ENCODE data around the gene ZNF469.

GRCh38 chr16:88376835-88377726, 5.7 kb upstream of the ZNF469 start:
- TF ChIP-seq KIAA2018 (CRISPR knock-in tag; IDR thresholded peaks at IDR 0.05; ENCODE audit: borderline replicate concordance) (no peak), ZBTB42 (CRISPR knock-in tag; IDR thresholded peaks at IDR 0.05) (no peak), HCFC1 (IDR thresholded peaks at IDR 0.05; ENCODE audit: low read depth, low read length) (no peak), AHDC1 (CRISPR knock-in tag; IDR thresholded peaks at IDR 0.05; ENCODE audit: borderline replicate concordance) (no peak), CTCF (CRISPR knock-in tag; IDR thresholded peaks at IDR 0.05) (no peak), MAX (IDR thresholded peaks at IDR 0.05) (no peak), SP1 (IDR thresholded peaks at IDR 0.05) (no peak), SP1 (CRISPR knock-in tag; IDR thresholded peaks at IDR 0.05) (no peak), POLR2AphosphoS5 (IDR thresholded peaks at IDR 0.05; ENCODE audit: low read depth, low read length) (no peak), ZBTB10 (CRISPR knock-in tag; IDR thresholded peaks at IDR 0.05; ENCODE audit: borderline replicate concordance) (no peak), NRL (CRISPR knock-in tag; IDR thresholded peaks at IDR 0.05; ENCODE audit: borderline replicate concordance) (no peak), EP300 (IDR thresholded peaks at IDR 0.05; ENCODE audit: low read depth in 2 of 2, low read length in 2 of 2) (no peak), EP300 (CRISPR knock-in tag; IDR thresholded peaks at IDR 0.05; ENCODE audit: borderline replicate concordance) (no peak), MXD4 (CRISPR knock-in tag; IDR thresholded peaks at IDR 0.05) (no peak), ZNF232 (CRISPR knock-in tag; IDR thresholded peaks at IDR 0.05; ENCODE audit: borderline replicate concordance) (no peak)
